PC-3 (cell line): Measurements from ENCODE around the gene ZNF488.

Source experiments
- EZH2 ChIP-seq: fragments of 300-600 bp; sonication (generic); IDR thresholded peaks from one replicate; pipeline ENCODE4 v1.6.1; 2017; ENCODE audit warnings: antibody characterized with exemption, mild to moderate bottlenecking, low read length; ENCODE audit not compliant: unreplicated experiment
- EZH2phosphoT487 ChIP-seq: fragments of 300-600 bp; sonication (generic); IDR thresholded peaks from 2 replicates; pipeline ENCODE4 v1.6.1; 2018; ENCODE audit warnings: mild to moderate bottlenecking, antibody characterized with exemption, low read length, borderline replicate concordance
- TF ChIP-seq, protein P1 (sequence below): fragments of 300-600 bp; sonication (generic); conservative IDR thresholded peaks from 2 replicates; pipeline ENCODE4 v1.5.1; 2017; ENCODE audit warnings: antibody characterized with exemption, low read depth, mild to moderate bottlenecking, low read length

DNA sequence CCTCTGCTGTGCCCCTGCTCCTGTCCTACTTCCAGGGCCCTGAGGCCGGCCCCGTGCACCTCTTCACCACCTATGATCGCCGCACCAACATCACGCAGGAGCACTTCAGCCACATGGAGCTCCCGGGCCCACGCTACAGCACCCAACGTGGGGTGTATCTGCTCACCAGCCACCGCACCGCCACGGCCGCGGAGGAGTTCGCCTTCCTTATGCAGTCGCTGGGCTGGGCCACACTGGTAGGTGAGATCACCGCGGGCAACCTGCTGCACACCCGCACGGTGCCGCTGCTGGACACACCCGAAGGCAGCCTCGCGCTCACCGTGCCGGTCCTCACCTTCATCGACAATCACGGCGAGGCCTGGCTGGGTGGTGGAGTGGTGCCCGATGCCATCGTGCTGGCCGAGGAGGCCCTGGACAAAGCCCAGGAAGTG, 34.1 kb downstream of the ZNF488 start:
- TF ChIP-seq, protein P1, sequence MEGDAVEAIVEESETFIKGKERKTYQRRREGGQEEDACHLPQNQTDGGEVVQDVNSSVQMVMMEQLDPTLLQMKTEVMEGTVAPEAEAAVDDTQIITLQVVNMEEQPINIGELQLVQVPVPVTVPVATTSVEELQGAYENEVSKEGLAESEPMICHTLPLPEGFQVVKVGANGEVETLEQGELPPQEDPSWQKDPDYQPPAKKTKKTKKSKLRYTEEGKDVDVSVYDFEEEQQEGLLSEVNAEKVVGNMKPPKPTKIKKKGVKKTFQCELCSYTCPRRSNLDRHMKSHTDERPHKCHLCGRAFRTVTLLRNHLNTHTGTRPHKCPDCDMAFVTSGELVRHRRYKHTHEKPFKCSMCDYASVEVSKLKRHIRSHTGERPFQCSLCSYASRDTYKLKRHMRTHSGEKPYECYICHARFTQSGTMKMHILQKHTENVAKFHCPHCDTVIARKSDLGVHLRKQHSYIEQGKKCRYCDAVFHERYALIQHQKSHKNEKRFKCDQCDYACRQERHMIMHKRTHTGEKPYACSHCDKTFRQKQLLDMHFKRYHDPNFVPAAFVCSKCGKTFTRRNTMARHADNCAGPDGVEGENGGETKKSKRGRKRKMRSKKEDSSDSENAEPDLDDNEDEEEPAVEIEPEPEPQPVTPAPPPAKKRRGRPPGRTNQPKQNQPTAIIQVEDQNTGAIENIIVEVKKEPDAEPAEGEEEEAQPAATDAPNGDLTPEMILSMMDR, result no peak
- TF ChIP-seq EZH2 (no peak), EZH2phosphoT487 (no peak)
